Measurements from ENCODE around the gene FXYD7. TPM values are rescaled to one million over a fixed set of nuclear protein-coding genes. Genes with fewer than 3 reads are reported as not detected.

FXYD7 gene
- total RNA-seq, 1 donor from 2014 or later = 3.4 TPM

DNA sequence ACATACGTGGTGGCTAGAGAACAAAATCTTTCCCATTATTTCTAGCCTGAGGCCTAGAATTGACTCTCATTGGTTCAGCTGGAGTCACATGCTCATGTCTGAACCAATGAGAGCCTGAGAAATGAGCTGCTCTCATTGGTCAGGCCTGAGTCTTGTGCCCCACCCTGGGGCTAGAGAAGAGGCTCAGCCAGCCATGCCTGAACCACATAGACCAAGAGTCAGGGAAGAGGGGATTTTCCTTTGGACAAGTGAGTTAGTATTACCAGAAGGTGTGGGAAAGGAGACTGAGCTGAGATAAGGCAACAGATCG is 18.3 kb downstream of the FXYD7 start:
- TF ChIP-seq, protein P1, sequence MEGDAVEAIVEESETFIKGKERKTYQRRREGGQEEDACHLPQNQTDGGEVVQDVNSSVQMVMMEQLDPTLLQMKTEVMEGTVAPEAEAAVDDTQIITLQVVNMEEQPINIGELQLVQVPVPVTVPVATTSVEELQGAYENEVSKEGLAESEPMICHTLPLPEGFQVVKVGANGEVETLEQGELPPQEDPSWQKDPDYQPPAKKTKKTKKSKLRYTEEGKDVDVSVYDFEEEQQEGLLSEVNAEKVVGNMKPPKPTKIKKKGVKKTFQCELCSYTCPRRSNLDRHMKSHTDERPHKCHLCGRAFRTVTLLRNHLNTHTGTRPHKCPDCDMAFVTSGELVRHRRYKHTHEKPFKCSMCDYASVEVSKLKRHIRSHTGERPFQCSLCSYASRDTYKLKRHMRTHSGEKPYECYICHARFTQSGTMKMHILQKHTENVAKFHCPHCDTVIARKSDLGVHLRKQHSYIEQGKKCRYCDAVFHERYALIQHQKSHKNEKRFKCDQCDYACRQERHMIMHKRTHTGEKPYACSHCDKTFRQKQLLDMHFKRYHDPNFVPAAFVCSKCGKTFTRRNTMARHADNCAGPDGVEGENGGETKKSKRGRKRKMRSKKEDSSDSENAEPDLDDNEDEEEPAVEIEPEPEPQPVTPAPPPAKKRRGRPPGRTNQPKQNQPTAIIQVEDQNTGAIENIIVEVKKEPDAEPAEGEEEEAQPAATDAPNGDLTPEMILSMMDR (IDR thresholded peaks at IDR 0.05) = no peak
- TF ChIP-seq POLR2AphosphoS5 (IDR thresholded peaks at IDR 0.05; ENCODE audit: insufficient read depth in 1 of 2, low read depth in 1 of 2) (no peak), POLR2A (IDR thresholded peaks at IDR 0.05) (no peak)
- Histone ChIP-seq H3K27me3 (no peaks in the 10 kb centered on the region), H3K9me3 (peaks cover 7% of the 10 kb centered on the region), H3K4me1 (peaks cover 6% of the 10 kb centered on the region), H3K4me3 (no peak overlapping the region), H3K27ac (no peak overlapping the region), H3K36me3 (peaks cover 0 to 85% of the 10 kb centered on the region in 2 donors)
- DNase-seq (ENCODE audit: extremely low spot score in 2 of 2) = no peak
- intact Hi-C loops (cut with DNase I) = no loop called here

DNA sequence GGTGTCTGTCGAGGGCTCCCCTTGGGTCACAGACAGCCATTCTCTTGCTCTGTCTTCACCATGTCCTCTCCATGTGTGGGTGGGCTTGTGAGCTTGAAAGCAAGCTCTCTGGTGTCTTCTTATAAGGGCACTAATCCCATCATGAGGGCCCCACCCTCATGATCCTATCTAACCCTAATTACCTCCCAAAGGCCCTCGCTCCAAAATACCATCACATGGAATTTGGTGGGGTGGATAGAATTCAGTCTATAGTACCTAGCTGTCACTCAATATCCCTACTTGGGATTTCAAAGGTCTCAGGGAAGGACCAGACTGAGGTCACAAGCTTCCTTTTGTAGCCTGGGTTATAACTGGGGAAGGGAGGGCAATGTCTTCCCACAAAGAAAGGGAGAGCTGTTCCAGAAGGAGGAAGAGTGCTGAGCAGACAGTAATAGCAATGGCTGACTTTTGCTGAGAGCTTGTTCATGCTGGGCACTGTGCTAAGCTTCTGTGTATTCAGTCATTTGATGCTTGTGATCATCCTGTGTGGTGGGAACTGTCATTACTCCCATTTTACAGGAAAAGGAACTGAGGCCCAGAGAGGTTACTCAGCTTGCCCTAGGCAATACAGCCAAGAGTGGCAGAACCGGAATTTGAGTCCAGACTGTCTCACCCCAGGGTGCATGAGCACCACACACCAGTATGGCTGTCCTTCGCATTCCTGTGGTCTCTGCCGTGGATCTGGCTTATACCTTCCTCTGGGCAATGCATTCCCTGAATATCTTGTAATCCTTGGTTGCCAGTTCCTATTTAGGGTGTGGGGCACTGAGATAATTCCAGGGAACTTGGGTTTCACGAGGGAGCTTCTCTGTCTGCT is 19.6 kb downstream of the FXYD7 start:
- TF ChIP-seq POLR2AphosphoS5 (IDR thresholded peaks at IDR 0.05; ENCODE audit: insufficient read depth in 1 of 2, low read depth in 1 of 2) (no peak), POLR2A (IDR thresholded peaks at IDR 0.05) (no peak)
- TF ChIP-seq, protein P1 (IDR thresholded peaks at IDR 0.05) = no peak
- H3K27me3 ChIP-seq = no peaks in the 10 kb centered on the region
- intact Hi-C loops (cut with DNase I) = no loop called here
- H3K4me3 ChIP-seq = no peak overlapping the region
- H3K27ac ChIP-seq = no peak overlapping the region
- H3K9me3 ChIP-seq = peaks cover 11% of the 10 kb centered on the region
- peaks cover 0 to 89% of the 10 kb centered on the region in 2 donors for H3K36me3 ChIP-seq
- DNase-seq (ENCODE audit: extremely low spot score in 2 of 2) = no peak
- H3K4me1 ChIP-seq = peaks cover 4% of the 10 kb centered on the region

DNA sequence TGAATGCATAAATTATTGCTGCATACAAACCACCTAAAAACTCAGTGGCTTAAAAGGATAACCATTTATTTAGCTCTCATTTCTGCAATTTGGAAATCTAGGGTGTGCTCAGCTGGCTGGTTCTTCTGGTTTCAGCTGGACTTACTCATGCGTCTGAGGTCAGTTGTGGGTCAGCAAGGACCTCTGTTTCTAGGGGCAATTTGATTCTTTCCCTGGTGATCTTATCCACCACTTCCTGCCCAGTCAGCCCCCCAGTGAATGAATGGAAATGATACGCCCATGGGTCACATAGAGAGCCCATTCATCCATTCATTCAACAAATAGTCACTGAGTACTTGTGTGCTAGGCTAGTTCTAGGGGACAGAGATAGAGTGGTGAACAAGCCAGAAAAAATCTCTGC is 21.4 kb downstream of the FXYD7 start:
- peaks cover 11% of the 10 kb centered on the region for H3K9me3 ChIP-seq
- no peak overlapping the region for H3K4me3 ChIP-seq
- intact Hi-C loops (cut with DNase I) = no loop called here
- no peaks in the 10 kb centered on the region for H3K27me3 ChIP-seq
- peaks cover 4% of the 10 kb centered on the region for H3K4me1 ChIP-seq
- DNase-seq (ENCODE audit: extremely low spot score in 2 of 2) = no peak
- H3K36me3 ChIP-seq = peaks cover 0 to 73% of the 10 kb centered on the region in 2 donors
- no peak overlapping the region for H3K27ac ChIP-seq
- no peak for TF ChIP-seq POLR2A (IDR thresholded peaks at IDR 0.05)
- TF ChIP-seq, protein P1 (IDR thresholded peaks at IDR 0.05) = no peak
- no peak for TF ChIP-seq POLR2AphosphoS5 (IDR thresholded peaks at IDR 0.05; ENCODE audit: insufficient read depth in 1 of 2, low read depth in 1 of 2)

DNA sequence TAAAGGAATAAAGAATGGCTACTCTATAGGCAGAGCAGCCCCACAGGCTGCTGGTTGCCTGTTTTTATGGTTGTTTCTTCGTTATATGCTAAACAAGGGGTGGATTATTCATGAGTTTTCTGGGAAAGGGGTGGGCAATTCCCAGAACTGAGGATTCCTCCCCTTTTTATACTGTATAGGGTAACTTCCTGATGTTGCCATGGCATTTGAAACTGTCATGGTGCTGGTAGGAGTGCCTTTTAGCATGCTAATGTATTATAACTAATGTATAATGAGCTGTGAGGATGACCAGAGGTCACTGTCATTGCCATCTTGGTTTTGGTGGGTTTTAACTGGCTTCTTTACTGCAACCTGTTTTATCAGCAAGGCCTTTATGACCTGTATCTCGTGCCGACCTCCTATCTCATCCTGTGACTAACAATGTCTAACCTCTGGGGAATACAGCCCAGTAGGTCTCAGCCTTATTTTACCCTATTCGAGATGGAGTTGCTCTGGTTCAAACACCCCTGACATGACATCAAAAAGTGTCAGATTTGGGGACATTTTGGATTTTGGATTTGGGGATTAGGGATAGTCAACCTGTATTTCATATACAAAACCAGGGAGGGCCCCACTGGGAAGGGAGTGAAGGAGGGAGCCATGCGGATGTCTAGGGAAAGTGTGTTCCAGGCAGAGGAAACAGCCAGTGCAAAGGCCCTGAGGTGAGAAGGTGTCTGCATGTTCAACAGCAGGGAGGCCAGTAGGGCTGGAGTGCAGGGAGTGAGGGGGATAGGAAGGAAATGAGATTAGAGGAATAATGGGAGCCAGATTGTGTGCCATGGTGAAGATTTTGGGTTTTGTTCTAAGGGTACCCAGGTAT is 22.4 kb downstream of the FXYD7 start:
- TF ChIP-seq POLR2AphosphoS5 (IDR thresholded peaks at IDR 0.05; ENCODE audit: insufficient read depth in 1 of 2, low read depth in 1 of 2) = no peak
- TF ChIP-seq, protein P1 (IDR thresholded peaks at IDR 0.05) = no peak
- no peak for TF ChIP-seq POLR2A (IDR thresholded peaks at IDR 0.05)
- Histone ChIP-seq H3K4me1 (peaks cover 4% of the 10 kb centered on the region), H3K4me3 (no peak overlapping the region), H3K36me3 (peaks cover 0 to 65% of the 10 kb centered on the region in 2 donors), H3K27me3 (no peaks in the 10 kb centered on the region), H3K27ac (no peak overlapping the region), H3K9me3 (peaks cover 11% of the 10 kb centered on the region)
- peak in 1 of 2 donors; percentile 54 for DNase-seq (ENCODE audit: extremely low spot score in 2 of 2)
- intact Hi-C loops (cut with DNase I) = no loop called here
